ENCODE measurements around the gene TSSC4. TPM values are rescaled to one million over a fixed set of nuclear protein-coding genes. Genes with fewer than 3 reads are reported as not detected.

The TSSC4 gene
- polyA plus RNA-seq, 3 donors, result 28.1 to 74.6 (median 52.0) TPM

DNA sequence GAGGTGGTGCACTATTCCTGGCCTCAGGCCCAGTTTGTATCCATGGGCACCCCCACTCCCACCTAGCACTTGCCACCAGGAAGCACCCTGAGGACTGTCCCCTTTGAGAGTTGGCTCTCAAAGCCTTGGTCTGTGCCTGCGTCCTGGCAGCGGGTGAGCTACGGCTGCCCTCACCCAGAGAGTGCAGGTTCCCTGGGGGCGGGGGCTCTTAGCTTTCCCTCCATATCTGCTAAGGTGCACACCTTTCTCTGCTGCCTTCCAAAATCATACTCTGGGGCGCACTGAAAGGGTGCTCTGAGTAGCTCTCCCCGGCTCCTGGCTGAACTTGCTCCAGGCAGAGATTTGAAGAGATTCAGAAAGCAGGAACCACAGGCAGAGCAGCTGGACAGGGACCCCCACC is 51.4 kb downstream of the TSSC4 start:
- Histone ChIP-seq H3K9me3 (replicated peaks in 1 of 2; ENCODE audit: control insufficient read depth in 1 of 2, insufficient read depth in 1 of 2, low read length in 2 of 2) (no peaks in the 10 kb centered on the region), H3K9ac (ENCODE audit: insufficient read depth, low read length, poor library complexity, severe bottlenecking) (no peak overlapping the region), H2AFZ (ENCODE audit: insufficient read depth, low read depth, low read length, poor library complexity, severe bottlenecking) (no peak overlapping the region), H3K27me3 (ENCODE audit: control insufficient read depth in 2 of 2, insufficient read depth in 2 of 2, low read length in 2 of 2) (no peaks in the 10 kb centered on the region), H4K20me1 (ENCODE audit: insufficient read depth, low read length) (peaks cover 100% of the 10 kb centered on the region), H3K79me2 (ENCODE audit: insufficient read depth, low read length) (peaks cover 66% of the 10 kb centered on the region), H3K36me3 (replicated peaks in 1 of 2; ENCODE audit: control insufficient read depth in 1 of 2, insufficient read depth in 2 of 2, low read length in 2 of 2) (peaks cover 14 to 35% of the 10 kb centered on the region in 2 donors), H3K27ac (ENCODE audit: low read depth in 1 of 2, low read length in 2 of 2) (no peak overlapping the region), H3K4me2 (replicated peaks; ENCODE audit: extremely low read depth, low read length, poor library complexity, severe bottlenecking) (no peak overlapping the region), H3K4me3 (replicated peaks in 1 of 3; ENCODE audit: low read depth in 2 of 3, low read length in 3 of 3) (no peak overlapping the region), H3K4me1 (ENCODE audit: control insufficient read depth in 1 of 2, insufficient read depth in 2 of 2, low read length in 2 of 2) (peaks cover 19 to 20% of the 10 kb centered on the region in 2 donors)
- Mint-ChIP-seq H3K27ac (no peak overlapping the region), H3K27me3 (ENCODE audit: low read depth in 3 of 3) (peaks cover 0 to 3% (median 2%) of the 10 kb centered on the region in 3 donors), H3K36me3 (peaks cover 39 to 53% of the 10 kb centered on the region in 2 donors), H3K4me1 (peaks cover 22% of the 10 kb centered on the region), H3K4me3 (no peak overlapping the region), H3K9me3 (peaks cover 0 to 9% (median 0%) of the 10 kb centered on the region in 7 donors)
- no peak for TF ChIP-seq CTCF (IDR thresholded peaks at IDR 0.05)
- intact Hi-C loops (cut with micrococcal nuclease), result no loop called here
- no peak for DNase-seq
- 80% methylated on average over 6 of the region's 6 CpGs for WGBS (ENCODE audit: insufficient coverage)

- no peak overlapping the region for H3K27ac ChIP-seq (ENCODE audit: low read depth in 1 of 2, low read length in 2 of 2)
- peaks cover 0 to 9% (median 0%) of the 10 kb centered on the region in 7 donors for H3K9me3 Mint-ChIP-seq
- no peak overlapping the region for H3K4me3 ChIP-seq (replicated peaks in 1 of 3; ENCODE audit: low read depth in 2 of 3, low read length in 3 of 3)
- no peaks in the 10 kb centered on the region for H3K9me3 ChIP-seq (replicated peaks in 1 of 2; ENCODE audit: control insufficient read depth in 1 of 2, insufficient read depth in 1 of 2, low read length in 2 of 2)
- no peak for TF ChIP-seq CTCF (IDR thresholded peaks at IDR 0.05)
- H2AFZ ChIP-seq (ENCODE audit: insufficient read depth, low read depth, low read length, poor library complexity, severe bottlenecking), result no peak overlapping the region
- peaks cover 60% of the 10 kb centered on the region for H3K79me2 ChIP-seq (ENCODE audit: insufficient read depth, low read length)
- H3K4me3 Mint-ChIP-seq, result no peak overlapping the region
- H3K9ac ChIP-seq (ENCODE audit: insufficient read depth, low read length, poor library complexity, severe bottlenecking), result no peak overlapping the region
- 93% methylated on average over 10 of the region's 20 CpGs for WGBS (ENCODE audit: insufficient coverage)
- intact Hi-C loops (cut with micrococcal nuclease), result no loop called here
- no peak for DNase-seq
- no peaks in the 10 kb centered on the region for H3K27me3 ChIP-seq (ENCODE audit: control insufficient read depth in 2 of 2, insufficient read depth in 2 of 2, low read length in 2 of 2)
- H3K27me3 Mint-ChIP-seq (ENCODE audit: low read depth in 3 of 3), result peaks cover 0 to 3% (median 2%) of the 10 kb centered on the region in 3 donors
- H3K36me3 ChIP-seq (replicated peaks in 1 of 2; ENCODE audit: control insufficient read depth in 1 of 2, insufficient read depth in 2 of 2, low read length in 2 of 2), result peaks cover 14 to 35% of the 10 kb centered on the region in 2 donors
- H3K4me1 Mint-ChIP-seq, result peaks cover 17% of the 10 kb centered on the region
- H4K20me1 ChIP-seq (ENCODE audit: insufficient read depth, low read length), result peaks cover 100% of the 10 kb centered on the region
- H3K27ac Mint-ChIP-seq, result peak overlapping the region in 1 of 7 donors; percentile 47
- no peak overlapping the region for H3K4me2 ChIP-seq (replicated peaks; ENCODE audit: extremely low read depth, low read length, poor library complexity, severe bottlenecking)
- peaks cover 42 to 53% of the 10 kb centered on the region in 2 donors for H3K36me3 Mint-ChIP-seq
- H3K4me1 ChIP-seq (ENCODE audit: control insufficient read depth in 1 of 2, insufficient read depth in 2 of 2, low read length in 2 of 2), result peaks cover 13 to 15% of the 10 kb centered on the region in 2 donors
Observed at GRCh38 chr11:2452321-2453012, 51.9 kb downstream of the TSSC4 start.
